Activated CD4-positive, alpha-beta T cell treated with anti-CD3 and anti-CD28 coated beads, Interleukin-2, amount 50 U/mL, for 4 hours (primary cell): ENCODE results near the gene SMPD1.

Experiments
- DNase-seq, 2 experiments: peaks; one replicate each; pipeline ENCODE4 v3.0.0-alpha.2; 2020

SMPD1 gene

DNA sequence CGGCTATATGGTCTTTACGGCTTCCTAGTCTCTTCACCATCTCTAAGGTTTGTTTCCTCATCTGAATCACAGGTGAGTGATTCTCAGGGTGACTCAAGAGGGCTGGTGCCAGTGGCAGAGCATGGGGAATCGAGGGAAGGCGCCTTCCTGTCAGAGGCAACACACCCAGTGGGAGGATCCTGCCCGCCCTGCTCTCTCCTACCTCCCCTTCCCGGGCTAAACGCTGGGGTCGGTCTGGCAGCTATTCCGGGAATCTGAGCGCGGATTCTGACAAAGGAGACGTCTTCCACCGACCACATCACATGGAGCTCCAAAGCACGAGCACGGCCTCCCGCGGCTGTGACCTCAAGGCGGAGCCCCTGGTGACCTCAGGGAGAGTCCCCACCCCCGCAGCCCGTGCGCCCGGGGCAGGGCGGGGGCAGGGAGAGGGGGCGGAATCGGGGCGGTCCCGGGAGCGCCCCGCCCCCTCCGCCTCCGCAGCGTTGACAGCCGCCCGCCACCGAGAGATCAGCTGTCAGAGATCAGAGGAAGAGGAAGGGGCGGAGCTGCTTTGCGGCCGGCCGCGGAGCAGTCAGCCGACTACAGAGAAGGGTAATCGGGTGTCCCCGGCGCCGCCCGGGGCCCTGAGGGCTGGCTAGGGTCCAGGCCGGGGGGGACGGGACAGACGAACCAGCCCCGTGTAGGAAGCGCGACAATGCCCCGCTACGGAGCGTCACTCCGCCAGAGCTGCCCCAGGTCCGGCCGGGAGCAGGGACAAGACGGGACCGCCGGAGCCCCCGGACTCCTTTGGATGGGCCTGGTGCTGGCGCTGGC is at the start of gene SMPD1:
Gene SMPD1, plus strand, starts transcription at position 570 of the 813 bp plus-strand sequence. Its CDS starts 125 bp downstream, at position 695.
- DNase-seq, result peak; percentile 92 to 94

- DNase-seq, result no peak
Measured at GRCh38 chr11:6345366-6345765, 44.9 kb upstream of the SMPD1 start.

DNA sequence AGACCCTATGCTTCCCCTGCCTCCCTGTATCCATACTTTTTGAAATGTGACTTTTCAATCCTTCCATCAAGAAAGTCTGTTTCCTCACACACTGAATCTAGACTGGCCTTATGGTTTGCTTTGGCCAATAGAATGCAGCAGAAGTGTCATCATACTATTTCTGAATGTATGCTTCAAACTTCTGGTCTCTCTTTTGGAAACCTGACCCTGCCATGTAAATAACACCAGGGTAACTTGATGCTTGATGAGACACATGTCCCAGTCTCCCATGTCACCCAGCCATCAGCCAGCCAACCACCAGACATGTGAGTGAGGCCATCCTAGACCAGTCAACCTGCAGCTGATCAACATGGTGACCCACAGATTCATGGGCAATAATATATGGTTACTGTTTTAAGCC is 40.2 kb upstream of the SMPD1 start:
- DNase-seq, result no peak

GRCh38 chr11:6350486-6350885 is 39.8 kb upstream of the SMPD1 start:
- no peak for DNase-seq

GRCh38 chr11:6351782-6352382 is 38.4 kb upstream of the SMPD1 start:
- DNase-seq, result no peak

DNA sequence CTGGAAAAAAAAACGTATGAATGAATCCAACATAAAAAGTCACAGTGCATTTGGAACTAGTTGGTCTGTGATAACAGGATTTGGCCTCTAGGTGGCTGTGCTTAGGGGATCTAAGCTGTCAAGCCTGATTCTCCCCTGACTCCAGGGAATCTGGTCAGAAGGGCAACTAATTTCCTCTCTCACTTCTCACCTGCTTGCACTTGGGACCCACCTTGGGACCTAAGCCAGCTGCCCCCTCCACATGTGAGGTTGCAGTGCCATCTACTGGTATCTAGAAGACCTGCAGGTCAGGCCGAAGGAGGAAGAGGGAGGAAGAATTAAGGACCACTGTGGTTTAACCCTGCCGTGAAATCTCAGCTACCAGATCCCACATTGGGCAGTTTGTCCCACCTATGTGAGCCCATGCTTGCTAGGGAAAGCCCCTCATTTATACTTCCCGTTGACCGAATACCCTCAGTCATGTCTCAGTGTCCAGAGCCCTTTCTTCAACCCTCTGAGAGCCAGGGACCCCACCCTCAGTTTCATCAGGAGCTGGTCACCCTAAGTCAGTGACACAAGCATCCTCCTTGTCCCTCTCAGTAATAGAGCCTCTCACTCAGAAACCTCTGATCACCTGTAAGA is 36.8 kb upstream of the SMPD1 start:
- DNase-seq, result peak; percentile 42 to 44

DNA sequence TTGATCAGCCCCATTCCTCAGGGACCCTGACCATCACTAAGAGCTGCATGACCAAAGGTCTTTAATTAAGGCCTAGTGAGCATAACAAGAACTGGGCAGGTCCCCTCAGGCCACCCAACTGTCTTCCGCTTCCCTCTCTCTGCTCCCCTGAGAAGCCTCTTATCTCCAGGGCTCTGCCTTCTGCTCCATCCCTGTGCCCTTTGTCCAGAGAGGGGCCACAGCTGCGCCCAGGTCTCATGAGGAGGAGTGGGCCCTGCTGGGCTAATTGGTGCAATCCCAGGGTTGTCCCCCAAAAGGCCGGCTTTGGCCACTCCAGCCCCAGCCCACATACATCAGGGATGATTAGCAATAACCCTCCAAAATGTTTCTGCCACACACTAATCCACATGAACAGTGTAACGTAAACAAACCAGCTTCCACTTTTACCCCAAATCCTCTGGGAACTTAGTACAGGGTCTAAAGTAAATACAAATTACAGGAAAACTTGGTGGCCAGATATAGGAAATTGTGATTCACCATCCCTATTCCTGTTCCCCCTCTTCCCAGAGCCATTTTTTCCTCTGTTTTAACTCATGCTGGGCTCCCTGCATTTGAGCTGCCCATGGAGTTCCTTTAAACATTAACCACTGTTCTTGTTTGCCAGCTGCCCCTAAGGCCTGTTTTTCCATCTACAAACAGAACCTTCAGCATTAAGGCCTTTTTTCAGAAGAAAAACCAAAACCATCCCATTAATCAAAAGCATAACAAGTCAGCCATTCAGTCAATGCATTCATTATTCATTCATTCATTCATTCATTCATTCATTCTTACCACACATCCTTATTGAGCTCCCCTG is 35.4 kb upstream of the SMPD1 start:
- DNase-seq, result no peak

DNA sequence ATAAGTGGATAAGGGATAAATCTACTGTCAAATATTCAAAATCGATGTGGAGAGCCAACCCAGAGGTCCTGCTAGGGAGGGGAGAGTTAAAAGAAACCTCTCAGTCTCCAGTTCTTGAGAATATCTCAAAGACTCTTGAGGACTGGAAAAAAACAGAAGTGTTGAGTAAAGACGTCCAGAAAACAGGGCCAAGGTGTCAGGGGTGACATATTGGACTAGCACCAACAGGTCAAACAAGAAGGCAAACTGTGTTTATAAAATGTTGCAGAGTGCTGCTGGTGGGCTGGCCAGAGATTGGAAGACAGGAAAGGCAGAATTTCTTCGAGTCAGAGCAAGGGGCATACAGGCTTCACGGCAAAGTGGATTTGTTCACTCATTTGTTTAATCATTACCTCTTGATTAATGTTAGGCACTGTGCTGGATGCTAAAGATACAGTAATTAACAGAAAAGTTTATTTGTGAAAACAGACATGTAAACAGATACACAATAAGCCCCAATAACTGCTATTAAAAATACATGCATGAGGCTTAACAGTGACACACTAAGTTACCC is 33.7 kb upstream of the SMPD1 start:
- DNase-seq, result no peak

- peak in 1 of 2 experiments; percentile 3 for DNase-seq
Measured at GRCh38 chr11:6357222-6357621, 33.1 kb upstream of the SMPD1 start.

GRCh38 chr11:6360183-6360582 is 30.1 kb upstream of the SMPD1 start:
- no peak for DNase-seq

- DNase-seq, result no peak
Measured at GRCh38 chr11:6362185-6362872, 27.9 kb upstream of the SMPD1 start.

DNA sequence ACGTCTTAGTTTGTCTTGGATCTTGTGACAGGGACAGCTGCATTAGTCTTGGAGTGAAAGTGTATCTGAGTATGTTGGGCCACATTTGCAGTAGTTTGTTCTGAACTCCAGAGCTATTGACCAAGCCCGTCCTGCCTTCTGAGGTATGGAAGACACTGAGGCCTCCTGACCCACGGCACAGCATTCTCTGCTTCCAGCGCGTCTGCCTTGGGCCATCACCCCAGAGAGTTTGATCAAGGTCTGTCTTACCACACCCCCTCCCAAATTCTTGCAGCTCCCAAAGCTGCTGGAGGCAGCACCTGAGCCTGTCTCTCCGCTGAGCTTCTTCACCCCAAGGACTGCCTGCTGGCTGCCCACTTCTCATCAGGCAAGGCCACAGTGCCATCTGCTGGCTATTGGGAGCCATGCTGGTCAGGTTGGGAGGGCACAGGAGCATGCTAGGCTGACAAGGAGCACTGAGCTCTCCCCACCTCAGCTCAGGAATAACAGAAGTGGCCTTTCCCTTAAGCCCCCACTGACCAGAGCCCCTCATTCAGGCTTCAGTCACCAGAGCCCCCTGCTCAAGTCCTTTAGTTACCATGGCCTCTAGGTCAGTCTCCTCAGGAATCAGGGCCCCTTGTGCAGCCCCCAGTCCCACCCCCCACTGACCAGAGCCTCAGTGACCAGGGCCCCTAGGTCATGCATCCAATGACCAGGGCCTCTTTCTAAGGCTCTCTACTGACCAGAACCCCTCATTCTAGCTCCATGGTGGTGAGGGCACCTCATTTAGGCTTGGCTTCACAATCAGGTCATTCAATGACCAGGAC is 27.2 kb upstream of the SMPD1 start:
- DNase-seq, result peak; percentile 60 to 63

GRCh38 chr11:6365659-6366058 is 24.6 kb upstream of the SMPD1 start:
- DNase-seq, result no peak

GRCh38 chr11:6371825-6372224 is 18.4 kb upstream of the SMPD1 start:
- no peak for DNase-seq

- DNase-seq, result no peak
Measured at GRCh38 chr11:6377902-6378639, 12.2 kb upstream of the SMPD1 start.

GRCh38 chr11:6378640-6378989 is 11.7 kb upstream of the SMPD1 start:
- DNase-seq, result no peak

GRCh38 chr11:6385046-6385777 is 5.1 kb upstream of the SMPD1 start:
- no peak for DNase-seq

- DNase-seq, result no peak
Measured at GRCh38 chr11:6387811-6388599, 2.3 kb upstream of the SMPD1 start.

DNA sequence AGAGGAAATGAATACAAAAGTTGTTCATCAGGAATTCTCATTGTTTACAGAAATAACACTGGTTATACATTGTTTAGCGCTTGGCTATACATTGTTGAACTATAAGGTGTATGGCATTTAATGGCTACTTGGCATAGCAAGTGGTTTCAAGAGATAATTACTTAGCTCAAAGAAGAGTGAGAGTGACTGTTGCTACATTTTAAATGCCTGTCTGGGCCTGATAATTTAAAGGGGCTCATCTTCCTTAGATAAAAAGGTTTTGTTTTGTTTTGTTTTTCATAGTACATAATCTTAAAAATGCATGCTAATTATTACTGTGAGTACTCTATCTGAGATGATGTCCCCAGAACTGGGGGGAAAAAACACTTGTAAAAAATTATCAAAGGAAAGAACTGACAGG is 1.5 kb upstream of the SMPD1 start:
- no peak for DNase-seq
